Measurements from ENCODE around the gene INPP5J. TPM values are rescaled to one million over a fixed set of nuclear protein-coding genes. Genes with fewer than 3 reads are reported as not detected.
A peak's percentile ranks its signal among the peaks of the same experiment; 100 is the strongest.

The INPP5J gene
- total RNA-seq, 4 donors from 2014 or later = 0.26 to 3.2 (median 2.5) TPM

DNA sequence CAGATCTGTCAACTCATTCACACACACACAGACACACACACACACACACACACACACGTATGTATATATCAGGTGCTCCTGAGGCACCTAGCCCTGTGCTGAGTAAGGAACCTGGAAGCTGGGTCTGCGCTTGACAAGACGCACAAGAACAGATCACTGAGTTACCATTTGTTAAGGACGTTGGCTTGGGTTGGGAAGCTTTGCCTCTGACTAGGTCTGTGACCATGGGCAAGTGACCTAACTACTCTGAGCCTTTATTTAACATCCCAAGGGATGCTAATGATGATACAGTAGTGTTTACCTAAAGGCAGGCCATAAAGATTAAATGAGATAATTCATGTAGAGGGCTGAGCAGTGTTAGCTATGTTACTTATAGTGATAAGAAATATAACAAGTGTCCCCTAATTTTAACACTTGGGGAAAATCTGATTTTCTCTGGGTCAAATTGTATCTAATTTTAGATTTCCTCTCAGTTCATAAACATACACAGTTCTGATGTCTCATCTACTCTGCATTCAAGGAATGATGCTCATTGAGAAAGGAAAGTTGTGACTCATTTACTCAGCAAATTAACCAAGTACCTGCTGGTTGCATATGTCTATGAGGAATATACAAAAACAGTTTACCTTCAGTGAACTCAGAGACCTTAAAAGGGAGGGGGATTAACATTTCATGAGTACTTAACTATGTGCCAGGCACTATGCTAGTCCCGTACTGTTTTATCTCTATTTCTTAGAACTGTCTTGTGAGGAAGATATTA is 50.8 kb downstream of the INPP5J start:
- whole genome bisulfite sequencing = 70% methylated on average over 5 of the region's 5 CpGs
- no peak for TF ChIP-seq POLR2AphosphoS5 (IDR thresholded peaks at IDR 0.05)
- no peak for TF ChIP-seq POLR2A (IDR thresholded peaks at IDR 0.05)
- TF ChIP-seq, protein P1, sequence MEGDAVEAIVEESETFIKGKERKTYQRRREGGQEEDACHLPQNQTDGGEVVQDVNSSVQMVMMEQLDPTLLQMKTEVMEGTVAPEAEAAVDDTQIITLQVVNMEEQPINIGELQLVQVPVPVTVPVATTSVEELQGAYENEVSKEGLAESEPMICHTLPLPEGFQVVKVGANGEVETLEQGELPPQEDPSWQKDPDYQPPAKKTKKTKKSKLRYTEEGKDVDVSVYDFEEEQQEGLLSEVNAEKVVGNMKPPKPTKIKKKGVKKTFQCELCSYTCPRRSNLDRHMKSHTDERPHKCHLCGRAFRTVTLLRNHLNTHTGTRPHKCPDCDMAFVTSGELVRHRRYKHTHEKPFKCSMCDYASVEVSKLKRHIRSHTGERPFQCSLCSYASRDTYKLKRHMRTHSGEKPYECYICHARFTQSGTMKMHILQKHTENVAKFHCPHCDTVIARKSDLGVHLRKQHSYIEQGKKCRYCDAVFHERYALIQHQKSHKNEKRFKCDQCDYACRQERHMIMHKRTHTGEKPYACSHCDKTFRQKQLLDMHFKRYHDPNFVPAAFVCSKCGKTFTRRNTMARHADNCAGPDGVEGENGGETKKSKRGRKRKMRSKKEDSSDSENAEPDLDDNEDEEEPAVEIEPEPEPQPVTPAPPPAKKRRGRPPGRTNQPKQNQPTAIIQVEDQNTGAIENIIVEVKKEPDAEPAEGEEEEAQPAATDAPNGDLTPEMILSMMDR (IDR thresholded peaks at IDR 0.05) = no peak
- no peak for TF ChIP-seq EP300 (IDR thresholded peaks at IDR 0.05)
- Histone ChIP-seq H3K9me3 (no peaks in the 10 kb centered on the region), H3K4me3 (no peak overlapping the region), H3K36me3 (peaks cover 2% of the 10 kb centered on the region), H3K27ac (no peak overlapping the region), H3K27me3 (no peaks in the 10 kb centered on the region), H3K4me1 (peaks cover 43% of the 10 kb centered on the region)
- no peak for DNase-seq (ENCODE audit: low spot score in 2 of 2)

DNA sequence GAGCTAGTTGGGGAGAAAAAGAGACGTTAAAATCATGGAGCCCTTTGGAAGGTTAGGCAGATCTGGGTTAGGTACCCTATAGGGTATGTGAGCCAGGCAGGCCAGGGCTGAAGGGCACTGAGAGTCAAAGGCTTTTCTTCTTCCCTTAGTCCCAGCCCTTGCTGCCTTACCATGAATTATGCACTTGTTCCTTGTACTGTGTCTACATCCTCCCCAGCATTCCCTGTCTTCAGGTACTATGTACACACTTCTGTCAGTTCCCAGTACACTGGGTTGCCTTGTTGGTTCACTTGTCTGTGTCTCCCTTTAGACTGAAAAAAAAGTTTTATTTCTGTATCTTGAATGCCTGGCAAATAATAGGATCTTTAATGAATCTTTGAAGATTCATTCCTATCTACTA is 54.2 kb downstream of the INPP5J start:
- H3K27me3 ChIP-seq = no peaks in the 10 kb centered on the region
- 92% methylated on average over 1 of the region's 1 CpG for WGBS
- no peaks in the 10 kb centered on the region for H3K36me3 ChIP-seq
- no peaks in the 10 kb centered on the region for H3K9me3 ChIP-seq
- no peak for DNase-seq (ENCODE audit: low spot score in 2 of 2)
- no peak overlapping the region for H3K4me3 ChIP-seq
- H3K4me1 ChIP-seq = peaks cover 38% of the 10 kb centered on the region
- no peak for TF ChIP-seq EP300 (IDR thresholded peaks at IDR 0.05)
- TF ChIP-seq, protein P1 (IDR thresholded peaks at IDR 0.05) = no peak
- no peak for TF ChIP-seq POLR2AphosphoS5 (IDR thresholded peaks at IDR 0.05)
- no peak for TF ChIP-seq POLR2A (IDR thresholded peaks at IDR 0.05)
- H3K27ac ChIP-seq = no peak overlapping the region

DNA sequence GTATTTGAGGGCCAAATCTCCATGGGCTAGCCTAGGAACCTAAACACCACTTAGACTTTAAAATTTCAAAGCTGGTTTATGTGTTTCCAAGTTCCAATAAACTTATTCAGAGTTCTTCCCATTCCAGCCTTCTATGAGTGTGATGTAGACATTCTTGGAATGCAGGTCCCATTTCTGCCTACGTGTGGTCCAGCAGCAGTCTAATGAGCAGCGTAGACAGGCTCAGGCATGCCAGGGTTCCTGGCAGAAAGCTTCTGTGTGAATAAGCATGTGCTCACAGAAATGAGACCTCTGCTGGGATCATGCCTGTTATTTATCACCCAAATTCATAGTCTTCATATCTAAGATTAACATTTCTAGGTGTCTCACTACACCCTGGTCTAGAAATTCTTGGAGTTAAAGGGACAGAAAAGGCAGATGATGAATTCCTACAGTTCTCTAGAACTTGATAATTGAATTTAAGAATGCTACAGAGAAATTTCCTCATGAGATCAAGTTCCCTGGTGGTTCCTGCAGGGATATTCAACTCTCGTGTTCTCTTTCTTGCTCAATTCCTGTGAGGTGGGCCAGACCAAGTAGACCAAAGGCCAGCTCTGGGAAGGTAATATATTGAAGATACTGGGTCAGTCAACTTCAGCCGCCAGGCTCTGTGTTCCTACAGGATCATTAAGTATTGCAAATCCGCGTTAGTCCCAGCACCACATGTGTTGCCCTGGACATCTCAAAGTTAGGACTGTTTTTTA is 54.8 kb downstream of the INPP5J start:
- TF ChIP-seq, protein P1 (IDR thresholded peaks at IDR 0.05) = no peak
- TF ChIP-seq POLR2A (IDR thresholded peaks at IDR 0.05) (no peak), EP300 (IDR thresholded peaks at IDR 0.05) (no peak), POLR2AphosphoS5 (IDR thresholded peaks at IDR 0.05) (no peak)
- Histone ChIP-seq H3K9me3 (no peaks in the 10 kb centered on the region), H3K4me3 (no peak overlapping the region), H3K4me1 (peaks cover 35% of the 10 kb centered on the region), H3K36me3 (no peaks in the 10 kb centered on the region), H3K27ac (peak overlapping the region; percentile 56), H3K27me3 (no peaks in the 10 kb centered on the region)
- no peak for DNase-seq (ENCODE audit: low spot score in 2 of 2)
- 67% methylated on average over 6 of the region's 6 CpGs for WGBS

DNA sequence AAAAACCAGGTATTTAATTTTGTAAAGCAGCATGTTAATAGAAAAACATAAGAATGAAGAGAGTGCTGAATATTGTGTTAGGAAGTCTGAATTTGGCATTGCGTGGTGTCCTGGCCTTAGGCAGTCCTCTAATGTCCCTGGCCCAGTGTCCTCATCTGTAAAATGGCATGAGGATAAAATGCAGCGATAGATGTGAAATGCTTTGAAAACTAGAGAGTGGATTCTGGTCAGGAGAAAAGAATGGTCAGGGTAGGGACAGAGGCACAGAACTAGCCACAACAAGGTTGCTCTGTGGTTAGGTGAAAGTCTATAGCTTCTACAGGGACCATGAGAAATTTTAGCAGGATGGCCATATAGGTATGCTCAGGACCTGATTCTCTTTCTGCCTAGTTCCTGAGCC is 56.1 kb downstream of the INPP5J start:
- WGBS = 83% methylated on average over 2 of the region's 2 CpGs
- Histone ChIP-seq H3K9me3 (no peaks in the 10 kb centered on the region), H3K4me3 (no peak overlapping the region), H3K4me1 (peaks cover 35% of the 10 kb centered on the region), H3K36me3 (peaks cover 3% of the 10 kb centered on the region), H3K27me3 (no peaks in the 10 kb centered on the region), H3K27ac (no peak overlapping the region)
- TF ChIP-seq, protein P1 (IDR thresholded peaks at IDR 0.05) = no peak
- TF ChIP-seq POLR2AphosphoS5 (IDR thresholded peaks at IDR 0.05) = no peak
- no peak for TF ChIP-seq POLR2A (IDR thresholded peaks at IDR 0.05)
- TF ChIP-seq EP300 (IDR thresholded peaks at IDR 0.05) = no peak
- DNase-seq (ENCODE audit: low spot score in 2 of 2) = no peak

DNA sequence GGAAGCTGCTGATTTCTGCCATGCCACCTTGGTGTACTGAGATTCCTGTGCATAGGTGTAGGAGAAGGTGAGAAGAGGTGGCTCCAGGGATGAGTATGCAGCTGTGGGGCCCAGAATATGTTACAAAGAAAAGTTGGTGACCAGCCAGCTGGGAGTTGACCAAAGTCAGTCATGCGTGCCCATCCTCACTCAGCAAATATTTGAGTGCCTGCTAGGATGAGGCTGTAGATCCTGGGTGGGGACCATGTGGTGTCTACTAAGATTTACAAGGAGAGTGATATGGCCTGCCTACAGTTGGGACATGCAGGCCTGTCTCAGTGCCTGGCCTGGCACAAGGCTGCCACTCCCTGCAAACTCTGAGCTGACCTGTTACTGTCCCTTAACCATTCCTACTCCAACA is 56.6 kb downstream of the INPP5J start:
- Histone ChIP-seq H3K27me3 (no peaks in the 10 kb centered on the region), H3K4me1 (peaks cover 35% of the 10 kb centered on the region), H3K9me3 (no peaks in the 10 kb centered on the region), H3K27ac (peak overlapping the region; percentile 36), H3K4me3 (no peak overlapping the region), H3K36me3 (peaks cover 3% of the 10 kb centered on the region)
- WGBS = 23% methylated on average over 1 of the region's 1 CpG
- TF ChIP-seq POLR2AphosphoS5 (IDR thresholded peaks at IDR 0.05) = no peak
- TF ChIP-seq POLR2A (IDR thresholded peaks at IDR 0.05) = no peak
- TF ChIP-seq, protein P1 (IDR thresholded peaks at IDR 0.05) = no peak
- TF ChIP-seq EP300 (IDR thresholded peaks at IDR 0.05) = no peak
- DNase-seq (ENCODE audit: low spot score in 2 of 2) = peak; percentile 66 to 82
